Stimulated activated CD4-positive, alpha-beta T cell treated with anti-CD3 and anti-CD28 coated beads, TNF-alpha, amount 100 ng/mL, for 4 hours (primary cell): Measurements from ENCODE around the gene ZNF557.

Experiments
- DNase-seq, 3 experiments: peaks; one replicate each; pipeline ENCODE4 v3.0.0-alpha.2; 2020; ENCODE audit warnings: low read depth in 3 of 3

The ZNF557 gene

GRCh38 chr19:7125221-7125620, 55.7 kb downstream of the ZNF557 start:
- DNase-seq: no peak

GRCh38 chr19:7126132-7126531, 56.6 kb downstream of the ZNF557 start:
- no peak for DNase-seq

GRCh38 chr19:7130043-7130442, 60.5 kb downstream of the ZNF557 start:
- no peak for DNase-seq

GRCh38 chr19:7132054-7132453, 62.6 kb downstream of the ZNF557 start:
- DNase-seq: no peak

- DNase-seq: no peak
These were observed 67.6 kb downstream of the ZNF557 start for GRCh38 chr19:7137120-7137519.
